OCI-LY3 (cell line): ENCODE measurements around the gene FZD4.

Experiments used
- H2AFZ ChIP-seq: fragments of 200-600, 300-600 bp; shearing (Covaris generic); 2 replicates; pipeline ENCODE4 v1.6.0; 2014; ENCODE audit warnings: antibody characterized with exemption, low read depth, low read length
- H3K27ac ChIP-seq: fragments of 200-600, 300-600 bp; sonication (generic); 2 replicates; pipeline ENCODE4 v1.5.1; 2014; ENCODE audit warnings: mild to moderate bottlenecking, low read length, moderate library complexity, mixed read lengths
- H3K27me3 ChIP-seq: fragments of 200-600, 300-600 bp; sonication (generic); 2 replicates; pipeline ENCODE4 v1.6.1; 2014; ENCODE audit warnings: low read depth, low read length, mixed read lengths
- H3K36me3 ChIP-seq: fragments of 200-600, 300-600 bp; sonication (generic); replicated peaks from 2 replicates; pipeline ENCODE3; 2014; ENCODE audit warnings: low read depth, low read length, mixed read lengths
- H3K4me1 ChIP-seq: fragments of 300-600, 200-600 bp; sonication (generic); 2 replicates; pipeline ENCODE4 v1.6.1; 2014; ENCODE audit warnings: low read length, mixed read lengths
- H3K4me2 ChIP-seq: fragments of 200-600, 300-600 bp; sonication (generic); 2 replicates; pipeline ENCODE4 v1.6.1; 2014; ENCODE audit warnings: low read length, mixed read lengths
- H3K4me3 ChIP-seq: fragments of 300-600, 200-600 bp; sonication (generic); 2 replicates; pipeline ENCODE4 v1.5.1; 2014; ENCODE audit warnings: antibody characterized with exemption, mild to moderate bottlenecking, low read length, moderate library complexity
- H3K79me2 ChIP-seq: fragments of 300-600, 200-600 bp; shearing (Covaris generic); 2 replicates; pipeline ENCODE4 v1.6.1; 2014; ENCODE audit warnings: mild to moderate bottlenecking, low read length, mixed read lengths
- H3K9ac ChIP-seq: fragments of 300-600, 200-600 bp; shearing (Covaris generic); 2 replicates; pipeline ENCODE4 v1.6.0; 2014; ENCODE audit warnings: mild to moderate bottlenecking, low read length, moderate library complexity
- H3K9me3 ChIP-seq: fragments of 200-600, 300-600 bp; shearing (Covaris generic); 2 replicates; pipeline ENCODE4 v1.6.1; 2014; ENCODE audit warnings: low read length, mixed read lengths; ENCODE audit not compliant: insufficient read depth
- H4K20me1 ChIP-seq: fragments of 200-600, 300-600 bp; sonication (generic); 2 replicates; pipeline ENCODE4 v1.6.1; 2016; ENCODE audit warnings: low read length, mixed read lengths; ENCODE audit not compliant: insufficient read depth
- EZH2phosphoT487 ChIP-seq: fragments of 200-600 bp; shearing (Covaris generic); IDR thresholded peaks from 2 replicates; pipeline ENCODE4 v1.6.1; 2018; ENCODE audit warnings: antibody characterized with exemption, mixed run types, low read depth
- TF ChIP-seq, protein P1 (sequence below): fragments of 200-600, 300-600 bp; sonication (generic); IDR thresholded peaks from 2 replicates; pipeline ENCODE4 v1.5.1; 2014; ENCODE audit warnings: antibody characterized with exemption, low read length, low read depth

FZD4 gene

DNA sequence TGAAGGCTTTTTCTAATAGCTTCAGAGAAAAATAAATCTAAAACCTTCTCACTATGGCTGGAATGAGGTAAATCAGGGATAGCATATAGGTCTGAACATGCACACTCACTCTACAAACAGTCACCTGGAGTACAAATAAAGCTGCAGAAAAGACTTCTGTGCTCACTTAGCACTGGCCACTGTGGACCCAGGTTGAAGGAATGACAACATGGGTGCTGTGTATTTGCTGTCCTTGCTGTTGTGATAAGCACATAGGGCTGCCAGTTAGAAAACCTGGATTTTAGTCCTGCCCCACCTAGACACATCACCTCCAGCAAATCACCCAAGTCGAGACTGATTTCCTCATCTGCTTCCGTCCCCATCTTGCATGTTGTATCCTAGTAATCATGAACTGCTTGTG, 51.2 kb downstream of the FZD4 start:
- H4K20me1 ChIP-seq: no peaks in the 10 kb centered on the region
- no peaks in the 10 kb centered on the region for H3K9me3 ChIP-seq
- no peak overlapping the region for H3K4me2 ChIP-seq
- no peaks in the 10 kb centered on the region for H3K36me3 ChIP-seq
- TF ChIP-seq, protein P1, sequence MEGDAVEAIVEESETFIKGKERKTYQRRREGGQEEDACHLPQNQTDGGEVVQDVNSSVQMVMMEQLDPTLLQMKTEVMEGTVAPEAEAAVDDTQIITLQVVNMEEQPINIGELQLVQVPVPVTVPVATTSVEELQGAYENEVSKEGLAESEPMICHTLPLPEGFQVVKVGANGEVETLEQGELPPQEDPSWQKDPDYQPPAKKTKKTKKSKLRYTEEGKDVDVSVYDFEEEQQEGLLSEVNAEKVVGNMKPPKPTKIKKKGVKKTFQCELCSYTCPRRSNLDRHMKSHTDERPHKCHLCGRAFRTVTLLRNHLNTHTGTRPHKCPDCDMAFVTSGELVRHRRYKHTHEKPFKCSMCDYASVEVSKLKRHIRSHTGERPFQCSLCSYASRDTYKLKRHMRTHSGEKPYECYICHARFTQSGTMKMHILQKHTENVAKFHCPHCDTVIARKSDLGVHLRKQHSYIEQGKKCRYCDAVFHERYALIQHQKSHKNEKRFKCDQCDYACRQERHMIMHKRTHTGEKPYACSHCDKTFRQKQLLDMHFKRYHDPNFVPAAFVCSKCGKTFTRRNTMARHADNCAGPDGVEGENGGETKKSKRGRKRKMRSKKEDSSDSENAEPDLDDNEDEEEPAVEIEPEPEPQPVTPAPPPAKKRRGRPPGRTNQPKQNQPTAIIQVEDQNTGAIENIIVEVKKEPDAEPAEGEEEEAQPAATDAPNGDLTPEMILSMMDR: no peak
- TF ChIP-seq EZH2phosphoT487: no peak
- no peak overlapping the region for H3K9ac ChIP-seq
- peaks cover 6% of the 10 kb centered on the region; the same call in 1 of the 2 replicates for H3K4me1 ChIP-seq
- H3K27me3 ChIP-seq: 0 out of 2 replicates have a peak, but pooled peaks cover 4% of the 10 kb centered on the region
- H3K79me2 ChIP-seq: no peaks in the 10 kb centered on the region
- H2AFZ ChIP-seq: no peak overlapping the region
- no peak overlapping the region for H3K27ac ChIP-seq
- H3K4me3 ChIP-seq: no peak overlapping the region

DNA sequence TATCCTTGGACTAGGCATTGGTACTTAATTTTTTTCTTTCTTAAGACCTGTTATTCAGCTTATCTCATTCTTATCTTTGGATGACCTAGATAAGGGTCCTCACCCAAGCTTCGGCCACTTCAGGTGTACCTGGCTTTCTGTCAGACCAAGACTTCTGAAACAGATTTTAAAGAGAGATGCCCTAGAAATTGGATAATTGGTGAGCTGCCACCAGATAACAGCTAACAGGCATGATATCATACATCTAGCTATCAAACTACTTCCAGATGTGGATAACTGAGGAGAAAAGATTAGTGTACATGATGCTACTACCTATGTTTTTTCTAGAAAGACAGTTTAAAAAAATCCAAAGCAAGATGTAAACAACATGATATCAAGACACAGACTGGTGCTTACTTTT, 52.9 kb downstream of the FZD4 start:
- H3K4me1 ChIP-seq: peaks cover 6% of the 10 kb centered on the region; the same call in 1 of the 2 replicates
- H3K79me2 ChIP-seq: no peaks in the 10 kb centered on the region
- no peaks in the 10 kb centered on the region for H3K36me3 ChIP-seq
- 0 out of 2 replicates have a peak, but pooled peaks cover 4% of the 10 kb centered on the region for H3K27me3 ChIP-seq
- H4K20me1 ChIP-seq: no peaks in the 10 kb centered on the region
- H3K9me3 ChIP-seq: no peaks in the 10 kb centered on the region
- H3K9ac ChIP-seq: no peak overlapping the region
- no peak overlapping the region for H2AFZ ChIP-seq
- TF ChIP-seq, protein P1: no peak
- no peak for TF ChIP-seq EZH2phosphoT487
- no peak overlapping the region for H3K4me3 ChIP-seq
- H3K4me2 ChIP-seq: no peak overlapping the region
- no peak overlapping the region for H3K27ac ChIP-seq

DNA sequence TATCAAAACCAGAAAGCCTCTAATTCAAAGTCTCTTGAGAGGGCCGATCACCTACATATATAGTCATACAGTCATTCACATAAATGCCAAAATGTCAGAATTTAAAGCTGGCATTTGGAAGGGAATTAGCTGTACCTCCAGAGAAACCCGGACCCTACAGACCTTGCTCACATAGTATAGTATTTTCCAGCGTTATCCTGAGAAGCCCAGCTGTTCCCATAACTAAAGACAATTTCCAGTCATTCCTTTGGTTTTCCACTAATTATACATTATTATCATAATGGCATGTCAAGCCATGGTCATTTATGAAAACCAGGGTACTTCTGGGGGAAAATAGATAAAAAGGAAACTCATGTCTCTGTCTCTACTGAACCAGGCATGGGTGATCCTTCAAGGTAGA, 53.6 kb downstream of the FZD4 start:
- Histone ChIP-seq H3K27me3 (0 out of 2 replicates have a peak, but pooled peaks cover 4% of the 10 kb centered on the region), H3K4me3 (no peak overlapping the region), H3K9me3 (no peaks in the 10 kb centered on the region), H2AFZ (no peak overlapping the region), H3K79me2 (no peaks in the 10 kb centered on the region), H3K4me1 (peaks cover 6% of the 10 kb centered on the region; the same call in 1 of the 2 replicates), H3K9ac (no peak overlapping the region), H3K36me3 (no peaks in the 10 kb centered on the region), H4K20me1 (no peaks in the 10 kb centered on the region), H3K4me2 (no peak overlapping the region), H3K27ac (no peak overlapping the region)
- TF ChIP-seq, protein P1: no peak
- TF ChIP-seq EZH2phosphoT487: no peak

DNA sequence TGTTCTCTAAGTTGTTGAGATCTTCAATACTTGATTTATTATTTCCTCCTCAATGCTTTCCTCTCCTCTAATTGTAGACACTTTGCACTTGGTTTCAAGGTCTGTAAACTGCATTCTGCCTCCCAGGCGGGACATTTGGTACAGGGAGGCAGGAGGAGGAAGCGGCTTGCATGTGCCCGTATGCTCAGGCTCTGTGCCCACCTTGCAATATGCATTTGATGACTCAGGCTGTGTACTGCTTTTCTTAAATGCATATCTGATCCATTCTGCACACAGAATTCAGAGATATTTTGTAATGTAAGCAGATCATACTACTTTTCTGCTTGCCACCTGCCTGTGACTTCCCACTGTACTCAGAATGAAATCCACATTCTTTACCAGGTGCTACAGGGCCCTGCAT, 55.0 kb downstream of the FZD4 start:
- Histone ChIP-seq H3K4me1 (peaks cover 6% of the 10 kb centered on the region; the same call in 1 of the 2 replicates), H3K4me2 (no peak overlapping the region), H4K20me1 (no peaks in the 10 kb centered on the region), H3K9ac (no peak overlapping the region), H3K27me3 (0 out of 2 replicates have a peak, but pooled peaks cover 4% of the 10 kb centered on the region), H3K4me3 (no peak overlapping the region), H3K36me3 (no peaks in the 10 kb centered on the region), H3K9me3 (no peaks in the 10 kb centered on the region), H3K27ac (no peak overlapping the region), H3K79me2 (no peaks in the 10 kb centered on the region), H2AFZ (no peak overlapping the region)
- TF ChIP-seq, protein P1: no peak
- no peak for TF ChIP-seq EZH2phosphoT487
